ENCODE data around the gene LRRC4.

LRRC4 gene

GRCh38 chr7:128006550-128007302 lies 24.5 kb downstream of the LRRC4 start:
- DNase-seq: no peak

GRCh38 chr7:128005759-128006159 lies 25.5 kb downstream of the LRRC4 start:
- DNase-seq: no peak

- DNase-seq: no peak
Observed at GRCh38 chr7:128005117-128005516, 26.1 kb downstream of the LRRC4 start.

GRCh38 chr7:128004623-128005022 lies 26.6 kb downstream of the LRRC4 start:
- DNase-seq: no peak

- DNase-seq: no peak
Observed at GRCh38 chr7:128003787-128004186, 27.4 kb downstream of the LRRC4 start.

GRCh38 chr7:128003167-128003566 lies 28.1 kb downstream of the LRRC4 start:
- no peak for DNase-seq

- DNase-seq: no peak
Observed at GRCh38 chr7:128000854-128001265, 30.4 kb downstream of the LRRC4 start.

- DNase-seq: no peak
Observed at GRCh38 chr7:128000048-128000447, 31.2 kb downstream of the LRRC4 start.

- DNase-seq: no peak
Observed at GRCh38 chr7:127998671-127999070, 32.6 kb downstream of the LRRC4 start.

GRCh38 chr7:127997226-127997922 lies 33.9 kb downstream of the LRRC4 start:
- DNase-seq: no peak

GRCh38 chr7:127996253-127997071 lies 34.8 kb downstream of the LRRC4 start:
- no peak for DNase-seq

GRCh38 chr7:127995881-127996215 lies 35.4 kb downstream of the LRRC4 start:
- no peak for DNase-seq

GRCh38 chr7:127995156-127995880 lies 35.9 kb downstream of the LRRC4 start:
- no peak for DNase-seq

- DNase-seq: no peak
Observed at GRCh38 chr7:127993987-127994386, 37.2 kb downstream of the LRRC4 start.

- DNase-seq: no peak
Observed at GRCh38 chr7:127993317-127993716, 37.9 kb downstream of the LRRC4 start.

- no peak for DNase-seq
Observed at GRCh38 chr7:127988751-127989150, 42.5 kb downstream of the LRRC4 start.

GRCh38 chr7:127986581-127987521 lies 44.4 kb downstream of the LRRC4 start:
- no peak for DNase-seq

- DNase-seq: no peak
Observed at GRCh38 chr7:127983804-127984332, 47.4 kb downstream of the LRRC4 start.

GRCh38 chr7:127981965-127982364 lies 49.3 kb downstream of the LRRC4 start:
- no peak for DNase-seq

GRCh38 chr7:127980901-127981300 lies 50.3 kb downstream of the LRRC4 start:
- DNase-seq: no peak

- DNase-seq: no peak
Observed at GRCh38 chr7:127979728-127980126, 51.5 kb downstream of the LRRC4 start.
